ENCODE results near the gene MLNR.

Gene MLNR

DNA sequence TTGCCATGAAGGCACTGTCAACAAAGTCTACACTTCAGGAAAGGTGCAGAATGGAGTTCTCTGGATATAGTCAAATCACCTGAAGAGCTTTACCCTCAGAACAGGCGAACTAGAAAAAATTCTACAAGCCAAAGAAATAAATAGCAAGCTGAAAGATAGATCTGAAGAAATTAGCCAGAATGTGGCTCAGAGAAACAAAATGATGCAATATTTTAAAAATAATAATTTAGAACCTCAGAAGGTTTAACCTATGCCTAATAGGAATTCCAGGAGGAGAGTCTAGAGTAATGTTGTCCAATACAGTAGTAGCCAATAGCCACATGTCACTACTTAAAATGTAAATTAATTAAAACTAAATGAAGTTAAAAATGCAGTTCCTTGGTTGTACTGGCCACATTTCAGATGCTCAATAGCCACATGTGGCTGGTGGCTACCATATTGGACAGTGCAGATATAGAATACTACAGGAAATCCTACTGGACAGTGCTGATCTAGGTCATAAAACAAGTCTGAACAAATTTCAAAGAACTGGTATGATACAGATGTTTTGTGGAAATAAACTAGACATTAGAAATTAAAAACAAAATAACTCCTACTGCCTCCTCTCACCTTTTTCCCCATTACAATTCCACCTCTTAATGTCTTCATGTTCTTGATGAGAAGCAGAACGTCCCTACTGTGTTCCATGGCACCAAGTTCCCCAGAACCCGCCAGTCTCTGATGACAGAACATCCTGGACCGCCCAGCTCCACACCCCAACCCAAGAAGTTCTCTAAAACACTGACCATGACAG, 26.9 kb downstream of the MLNR start:
- H3K36me3 ChIP-seq (ENCODE audit: control insufficient read depth in 1 of 2, insufficient read depth in 2 of 2, low read depth in 1 of 2, low read length in 2 of 2): peaks cover 0 to 14% of the 10 kb centered on the region in 2 experiments
- peak overlapping the region; percentile 79 for H2AFZ ChIP-seq (ENCODE audit: low read depth, low read length)
- H2BK5ac ChIP-seq (ENCODE audit: low read depth, low read length, poor library complexity, severe bottlenecking): no peak overlapping the region
- H2AK5ac ChIP-seq (ENCODE audit: low read length, severe bottlenecking): no peak overlapping the region
- H2BK15ac ChIP-seq (ENCODE audit: low read depth, poor library complexity, severe bottlenecking): no peak overlapping the region
- peak overlapping the region; percentile 98 for H3K9ac ChIP-seq (ENCODE audit: low read length)
- peak overlapping the region; percentile 69 for H3K4me2 ChIP-seq (ENCODE audit: low read length, poor library complexity, severe bottlenecking)
- no peaks in the 10 kb centered on the region for H3K9me3 ChIP-seq (ENCODE audit: control insufficient read depth, low read length)
- H3K27ac ChIP-seq (ENCODE audit: low read length, poor library complexity, severe bottlenecking): peak overlapping the region; percentile 43
- H3K79me1 ChIP-seq (replicated peaks; ENCODE audit: low read length, poor library complexity, severe bottlenecking): peaks cover 11% of the 10 kb centered on the region
- H3K4me1 ChIP-seq (ENCODE audit: control insufficient read depth, insufficient read depth, low read depth, low read length): no peaks in the 10 kb centered on the region
- H3K27me3 ChIP-seq (ENCODE audit: control insufficient read depth in 1 of 2, insufficient read depth in 1 of 2, low read length in 2 of 2): peaks cover 3 to 20% of the 10 kb centered on the region in 2 experiments
- H3K4me3 ChIP-seq (ENCODE audit: insufficient read depth in 1 of 2, low read depth in 1 of 2, low read length in 2 of 2): peak overlapping the region; percentile 81 to 99
- no peak overlapping the region for H4K91ac ChIP-seq (ENCODE audit: low read length)
- H4K8ac ChIP-seq (ENCODE audit: low read length): peak overlapping the region; percentile 32
- no peak overlapping the region for H3K23ac ChIP-seq (ENCODE audit: low read length in 2 of 2)
- 5% methylated on average over 3 of the region's 4 CpGs for WGBS
- no peak overlapping the region for H2BK120ac ChIP-seq (ENCODE audit: low read depth, low read length)
- H3K14ac ChIP-seq (ENCODE audit: low read length in 2 of 2): no peak overlapping the region
- H3K4ac ChIP-seq (ENCODE audit: low read depth in 1 of 2, low read length in 2 of 2): peak overlapping the region in 1 of 2 experiments; percentile 32
- no peak overlapping the region for H2BK12ac ChIP-seq (ENCODE audit: low read length in 2 of 2)
- no peak for DNase-seq
- peak overlapping the region in 1 of 2 experiments; percentile 44 for H3K18ac ChIP-seq (ENCODE audit: low read depth in 1 of 2, low read length in 2 of 2)

GRCh38 chr13:49247643-49248621, 27.8 kb downstream of the MLNR start, which contains the start of gene CDADC1:
Gene CDADC1, plus strand, starts transcription at chr13:49247925. Its CDS starts 113 bp downstream, at chr13:49248038.
- Histone ChIP-seq H2BK5ac (ENCODE audit: low read depth, low read length, poor library complexity, severe bottlenecking) (no peak within 1 kb of the TSS), H2AK5ac (ENCODE audit: low read length, severe bottlenecking) (no peak within 1 kb of the TSS), H3K36me3 (ENCODE audit: control insufficient read depth in 1 of 2, insufficient read depth in 2 of 2, low read depth in 1 of 2, low read length in 2 of 2) (peaks cover 0 to 16% of the 10 kb centered on the region in 2 experiments), H4K8ac (ENCODE audit: low read length) (peak within 1 kb of the TSS; percentile 50), H3K9ac (ENCODE audit: low read length) (peak within 1 kb of the TSS; percentile 98), H3K79me1 (replicated peaks; ENCODE audit: low read length, poor library complexity, severe bottlenecking) (peaks cover 12% of the 10 kb centered on the region), H3K4me2 (ENCODE audit: low read length, poor library complexity, severe bottlenecking) (peak within 1 kb of the TSS; percentile 82), H2BK12ac (ENCODE audit: low read length in 2 of 2) (peak within 1 kb of the TSS in 1 of 2 experiments; percentile 6), H2BK15ac (ENCODE audit: low read depth, poor library complexity, severe bottlenecking) (no peak within 1 kb of the TSS), H3K23ac (ENCODE audit: low read length in 2 of 2) (peak within 1 kb of the TSS in 1 of 2 experiments; percentile 34), H3K14ac (ENCODE audit: low read length in 2 of 2) (peak within 1 kb of the TSS in 1 of 2 experiments; percentile 69), H4K91ac (ENCODE audit: low read length) (peak within 1 kb of the TSS; percentile 6), H2AFZ (ENCODE audit: low read depth, low read length) (peak within 1 kb of the TSS; percentile 95), H3K9me3 (ENCODE audit: control insufficient read depth, low read length) (no peaks in the 10 kb centered on the region), H2BK120ac (ENCODE audit: low read depth, low read length) (no peak within 1 kb of the TSS), H3K4ac (ENCODE audit: low read depth in 1 of 2, low read length in 2 of 2) (peak within 1 kb of the TSS in 1 of 2 experiments; percentile 37), H3K18ac (ENCODE audit: low read depth in 1 of 2, low read length in 2 of 2) (peak within 1 kb of the TSS in 1 of 2 experiments; percentile 89), H3K4me1 (ENCODE audit: control insufficient read depth, insufficient read depth, low read depth, low read length) (no peaks in the 10 kb centered on the region), H3K27ac (ENCODE audit: low read length, poor library complexity, severe bottlenecking) (peak within 1 kb of the TSS; percentile 43), H3K4me3 (ENCODE audit: insufficient read depth in 1 of 2, low read depth in 1 of 2, low read length in 2 of 2) (peak within 1 kb of the TSS; percentile 81 to 99), H3K27me3 (ENCODE audit: control insufficient read depth in 1 of 2, insufficient read depth in 1 of 2, low read length in 2 of 2) (peaks cover 3 to 13% of the 10 kb centered on the region in 2 experiments)
- peak; percentile 97 for DNase-seq
- WGBS: under 1% methylated on average over 55 of the region's 56 CpGs

- Histone ChIP-seq H2AK5ac (ENCODE audit: low read length, severe bottlenecking) (no peak overlapping the region), H3K23ac (ENCODE audit: low read length in 2 of 2) (peak overlapping the region in 1 of 2 experiments; percentile 34), H3K27me3 (ENCODE audit: control insufficient read depth in 1 of 2, insufficient read depth in 1 of 2, low read length in 2 of 2) (peaks cover under 1 to 10% of the 10 kb centered on the region in 2 experiments), H4K8ac (ENCODE audit: low read length) (no peak overlapping the region), H3K79me1 (replicated peaks; ENCODE audit: low read length, poor library complexity, severe bottlenecking) (peaks cover 13% of the 10 kb centered on the region), H2AFZ (ENCODE audit: low read depth, low read length) (peak overlapping the region; percentile 95), H3K4me2 (ENCODE audit: low read length, poor library complexity, severe bottlenecking) (peak overlapping the region; percentile 82), H3K9ac (ENCODE audit: low read length) (peak overlapping the region; percentile 98), H2BK12ac (ENCODE audit: low read length in 2 of 2) (no peak overlapping the region), H3K18ac (ENCODE audit: low read depth in 1 of 2, low read length in 2 of 2) (no peak overlapping the region), H3K36me3 (ENCODE audit: control insufficient read depth in 1 of 2, insufficient read depth in 2 of 2, low read depth in 1 of 2, low read length in 2 of 2) (peaks cover 0 to 17% of the 10 kb centered on the region in 2 experiments), H3K14ac (ENCODE audit: low read length in 2 of 2) (no peak overlapping the region), H4K91ac (ENCODE audit: low read length) (no peak overlapping the region), H3K4me3 (ENCODE audit: insufficient read depth in 1 of 2, low read depth in 1 of 2, low read length in 2 of 2) (peak overlapping the region; percentile 81 to 99), H3K27ac (ENCODE audit: low read length, poor library complexity, severe bottlenecking) (no peak overlapping the region), H2BK120ac (ENCODE audit: low read depth, low read length) (no peak overlapping the region), H3K9me3 (ENCODE audit: control insufficient read depth, low read length) (no peaks in the 10 kb centered on the region), H2BK5ac (ENCODE audit: low read depth, low read length, poor library complexity, severe bottlenecking) (no peak overlapping the region), H2BK15ac (ENCODE audit: low read depth, poor library complexity, severe bottlenecking) (no peak overlapping the region), H3K4ac (ENCODE audit: low read depth in 1 of 2, low read length in 2 of 2) (no peak overlapping the region), H3K4me1 (ENCODE audit: control insufficient read depth, insufficient read depth, low read depth, low read length) (no peaks in the 10 kb centered on the region)
- WGBS: 22% methylated on average over 6 of the region's 6 CpGs
- DNase-seq: no peak
Observed at GRCh38 chr13:49248622-49249002, 28.5 kb downstream of the MLNR start.
